Left ventricle myocardium inferior (tissue), 1 donor: Measurements from ENCODE around the gene PLCXD3. TPM values are rescaled to one million over a fixed set of nuclear protein-coding genes. Genes with fewer than 3 reads are reported as not detected.

Experiments used
- DNase-seq: peaks from one replicate; pipeline ENCODE4 v3.0.0-alpha.2; 2020
- H3K27ac ChIP-seq: fragments of 200-600 bp; replicated peaks from 2 replicates; pipeline ENCODE4 v1.8.0; 2021
- H3K27me3 ChIP-seq: fragments of 200-600 bp; 2 replicates; pipeline ENCODE4 v1.8.0; 2021; ENCODE audit warnings: low read depth
- H3K36me3 ChIP-seq: fragments of 200-600 bp; 2 replicates; pipeline ENCODE4 v1.8.0; 2021
- H3K4me1 ChIP-seq: fragments of 200-600 bp; 2 replicates; pipeline ENCODE4 v1.8.0; 2021
- H3K4me3 ChIP-seq: fragments of 200-600 bp; 2 replicates; pipeline ENCODE4 v1.8.0; 2021; ENCODE audit warnings: mild to moderate bottlenecking, moderate library complexity
- H3K9me3 ChIP-seq: fragments of 200-600 bp; replicated peaks from 2 replicates; pipeline ENCODE4 v1.8.0; 2021
- CTCF ChIP-seq: fragments of 200-600 bp; IDR thresholded peaks from 2 replicates; pipeline ENCODE4 v1.8.0; 2021; ENCODE audit warnings: antibody characterized with exemption, mild to moderate bottlenecking, borderline replicate concordance
- intact Hi-C: fragments of 100-400 bp; cut with micrococcal nuclease; formaldehyde crosslinking; loops from one replicate; pipeline ENCODE4 v1.11.0; 2022
- long read RNA-seq: library from polyadenylated mRNA; unstranded; transcript quantifications from one replicate; pipeline ENCODE4 v2.0.0, GENCODE V29; 2021
- total RNA-seq: library from RNA; stranded (reverse); fragmentation: NEBNext Ultra II Directional; extraction: Animal tissue kit (Norgen Biotek cat#: 25700); gene quantifications from one replicate; pipeline ENCODE4 v1.2.1, GENCODE V29; 2021
- donor health status: DM: no; HTN: yes; CAD: no; lungs with severe emphysema.

Gene PLCXD3, protein sequence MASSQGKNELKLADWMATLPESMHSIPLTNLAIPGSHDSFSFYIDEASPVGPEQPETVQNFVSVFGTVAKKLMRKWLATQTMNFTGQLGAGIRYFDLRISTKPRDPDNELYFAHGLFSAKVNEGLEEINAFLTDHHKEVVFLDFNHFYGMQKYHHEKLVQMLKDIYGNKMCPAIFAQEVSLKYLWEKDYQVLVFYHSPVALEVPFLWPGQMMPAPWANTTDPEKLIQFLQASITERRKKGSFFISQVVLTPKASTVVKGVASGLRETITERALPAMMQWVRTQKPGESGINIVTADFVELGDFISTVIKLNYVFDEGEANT
- 73.1 TPM for total RNA-seq
- long read RNA-seq, partial matches to known transcripts, result 0 of 15 reads
- long read RNA-seq, other reads (novel, unspliced or antisense), result 15 of 15 reads

DNA sequence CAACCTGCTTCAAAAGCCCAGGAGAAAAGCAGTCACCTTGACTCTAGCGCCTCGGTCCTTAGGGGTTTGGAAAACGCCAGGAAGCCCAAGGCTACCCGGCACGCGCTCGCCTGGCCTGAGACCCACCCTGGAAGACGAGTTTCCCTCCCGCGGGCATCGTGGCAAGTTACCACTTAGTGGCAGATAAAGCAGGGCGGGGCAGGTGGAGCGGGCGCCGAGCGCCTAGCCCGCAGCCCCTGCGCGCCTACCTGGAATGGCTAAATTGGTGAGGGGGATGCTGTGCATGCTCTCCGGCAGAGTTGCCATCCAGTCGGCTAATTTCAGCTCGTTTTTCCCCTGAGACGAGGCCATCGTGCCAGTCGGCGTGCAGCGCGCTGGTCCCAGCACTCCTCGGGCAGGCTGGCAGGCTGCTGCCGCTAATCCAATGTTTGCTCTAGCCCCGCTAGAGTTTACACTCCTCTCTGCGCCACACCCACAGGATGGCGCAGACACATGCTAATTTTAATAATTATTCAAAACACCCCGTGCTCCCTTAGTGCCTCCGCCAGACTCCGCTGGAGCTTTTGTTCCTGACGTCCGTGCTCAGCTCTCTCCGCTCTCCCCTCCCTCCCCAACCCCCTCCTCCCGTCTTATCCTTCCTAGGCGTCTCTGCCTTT, at the start of gene PLCXD3:
TSS of gene PLCXD3 (minus strand) at position 426 of the 656 bp plus-strand sequence. CDS start at position 351, 75 bp downstream.
- intact Hi-C loops, result loop anchor here (10.0 kb wide), 1 partner anchor 606 kb away; the partner anchor contains the start of gene C7
- Histone ChIP-seq H3K4me1 (peaks cover 36% of the 10 kb centered on the region), H3K9me3 (no peaks in the 10 kb centered on the region), H3K27ac (peak within 1 kb of the TSS; percentile 87), H3K4me3 (peak within 1 kb of the TSS; percentile 81), H3K36me3 (no peaks in the 10 kb centered on the region), H3K27me3 (peaks cover 10% of the 10 kb centered on the region)
- no peak for TF ChIP-seq CTCF
- peak; percentile 58 for DNase-seq

DNA sequence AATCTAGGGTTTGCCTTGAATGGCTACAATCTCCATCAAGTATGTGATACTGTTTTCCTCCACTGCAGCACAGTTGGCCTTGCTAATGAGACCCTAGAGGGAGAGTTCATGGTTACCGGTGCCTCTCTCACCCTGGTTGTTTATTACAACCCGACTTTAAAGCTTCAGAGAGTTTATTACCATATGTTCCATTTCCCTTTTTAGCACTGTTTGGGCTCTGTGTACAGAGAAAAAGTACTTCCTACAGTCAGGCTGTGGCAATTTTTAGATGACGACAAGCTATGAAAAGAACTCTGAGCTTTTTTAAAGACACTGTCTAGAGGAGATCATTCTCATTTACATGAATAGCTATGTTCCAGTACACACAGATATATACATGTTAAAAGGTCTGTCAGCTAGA, 48.8 kb upstream of the PLCXD3 start:
- H3K36me3 ChIP-seq, result no peaks in the 10 kb centered on the region
- no peaks in the 10 kb centered on the region for H3K9me3 ChIP-seq
- H3K4me3 ChIP-seq, result no peak overlapping the region
- peaks cover 8% of the 10 kb centered on the region for H3K4me1 ChIP-seq
- no peak overlapping the region for H3K27ac ChIP-seq
- no peak for TF ChIP-seq CTCF
- intact Hi-C loops, result no loop called here
- DNase-seq, result no peak
- no peaks in the 10 kb centered on the region for H3K27me3 ChIP-seq

DNA sequence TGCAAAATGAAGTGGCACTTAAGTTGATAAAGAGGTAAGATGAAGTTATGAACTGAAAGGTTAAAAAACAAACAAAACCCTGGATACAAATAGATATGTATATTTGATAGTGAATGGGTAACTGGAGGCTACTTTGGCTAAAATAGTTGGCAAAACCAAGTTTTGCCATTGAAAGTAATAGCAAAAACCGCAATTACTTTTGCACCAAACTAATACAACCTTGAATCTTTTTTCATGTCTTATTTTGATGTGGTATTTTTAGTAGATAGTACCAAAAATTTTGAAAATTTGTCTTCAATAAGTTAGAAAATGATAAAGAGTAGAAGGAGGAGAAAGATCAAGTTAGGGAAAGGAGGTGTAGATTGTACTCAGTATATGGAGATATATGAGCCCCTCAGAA, 47.9 kb upstream of the PLCXD3 start:
- no peak for TF ChIP-seq CTCF
- Histone ChIP-seq H3K4me1 (peaks cover 8% of the 10 kb centered on the region), H3K4me3 (no peak overlapping the region)

GRCh38 chr5:41547991-41548390, 37.6 kb upstream of the PLCXD3 start:
- intact Hi-C loops, result no loop called here
- Histone ChIP-seq H3K27ac (no peak overlapping the region), H3K36me3 (no peaks in the 10 kb centered on the region), H3K4me1 (no peaks in the 10 kb centered on the region), H3K4me3 (no peak overlapping the region), H3K27me3 (no peaks in the 10 kb centered on the region), H3K9me3 (peaks cover 7% of the 10 kb centered on the region)
- no peak for TF ChIP-seq CTCF
- no peak for DNase-seq

More for the DNA sequence above, 47.9 kb upstream of the PLCXD3 start:
- no peak overlapping the region for H3K27ac ChIP-seq
- H3K9me3 ChIP-seq, result no peaks in the 10 kb centered on the region
- no peak for DNase-seq
- intact Hi-C loops, result no loop called here
- H3K36me3 ChIP-seq, result no peaks in the 10 kb centered on the region
- no peaks in the 10 kb centered on the region for H3K27me3 ChIP-seq

DNA sequence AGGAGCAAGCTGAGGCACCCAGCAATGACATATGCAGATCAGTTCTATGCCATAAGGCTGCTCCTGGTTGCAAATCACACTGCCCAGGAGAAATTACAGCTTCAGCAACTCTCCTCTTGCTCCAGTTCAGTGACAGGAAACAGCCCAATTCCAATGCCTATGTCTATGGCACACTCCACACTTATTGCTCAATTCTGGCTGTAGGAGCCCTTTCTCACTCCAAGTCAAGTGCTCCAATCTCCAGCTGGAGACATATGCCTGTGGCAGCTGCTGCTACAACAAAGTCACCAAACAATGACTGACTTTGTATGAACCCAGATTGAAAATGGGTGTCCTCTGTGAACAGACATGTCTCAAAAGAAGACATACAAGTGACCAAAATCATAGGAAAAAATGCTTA, 31.8 kb upstream of the PLCXD3 start:
- Histone ChIP-seq H3K4me1 (peaks cover 25% of the 10 kb centered on the region), H3K27ac (peak overlapping the region; percentile 45), H3K9me3 (peaks cover 28% of the 10 kb centered on the region), H3K36me3 (no peaks in the 10 kb centered on the region), H3K27me3 (no peaks in the 10 kb centered on the region), H3K4me3 (no peak overlapping the region)
- intact Hi-C loops, result no loop called here
- TF ChIP-seq CTCF, result no peak
- DNase-seq, result peak; percentile 28
